Erythroblast (primary cell): ENCODE measurements around the gene MGAT1.
A peak's percentile ranks its signal among the peaks of the same experiment; 100 is the strongest.
"Not testable (repeated sequence)": the region's sequence is repeated elsewhere in the genome, so short reads cannot be mapped to it uniquely, and the experiment has no call there.

Experiments
- DNase-seq, 2 experiments: peaks; one replicate each; lab custom pipeline; 2025; lab: John Stamatoyannopoulos, UW
- GATA1 ChIP-seq: IDR thresholded peaks from 2 replicates; pipeline ENCODE4 v1.6.1; 2011; ENCODE audit warnings: low read depth, mild to moderate bottlenecking, control low read depth, low read length, moderate library complexity
- POLR2A ChIP-seq: IDR thresholded peaks from 2 replicates; pipeline ENCODE4 v1.6.1; 2011; ENCODE audit warnings: mild to moderate bottlenecking, low read length

Gene MGAT1

GRCh38 chr5:180829726-180830125, 27.1 kb upstream of the MGAT1 start:
- DNase-seq = no peak
- TF ChIP-seq GATA1 (no peak), POLR2A (no peak)

DNA sequence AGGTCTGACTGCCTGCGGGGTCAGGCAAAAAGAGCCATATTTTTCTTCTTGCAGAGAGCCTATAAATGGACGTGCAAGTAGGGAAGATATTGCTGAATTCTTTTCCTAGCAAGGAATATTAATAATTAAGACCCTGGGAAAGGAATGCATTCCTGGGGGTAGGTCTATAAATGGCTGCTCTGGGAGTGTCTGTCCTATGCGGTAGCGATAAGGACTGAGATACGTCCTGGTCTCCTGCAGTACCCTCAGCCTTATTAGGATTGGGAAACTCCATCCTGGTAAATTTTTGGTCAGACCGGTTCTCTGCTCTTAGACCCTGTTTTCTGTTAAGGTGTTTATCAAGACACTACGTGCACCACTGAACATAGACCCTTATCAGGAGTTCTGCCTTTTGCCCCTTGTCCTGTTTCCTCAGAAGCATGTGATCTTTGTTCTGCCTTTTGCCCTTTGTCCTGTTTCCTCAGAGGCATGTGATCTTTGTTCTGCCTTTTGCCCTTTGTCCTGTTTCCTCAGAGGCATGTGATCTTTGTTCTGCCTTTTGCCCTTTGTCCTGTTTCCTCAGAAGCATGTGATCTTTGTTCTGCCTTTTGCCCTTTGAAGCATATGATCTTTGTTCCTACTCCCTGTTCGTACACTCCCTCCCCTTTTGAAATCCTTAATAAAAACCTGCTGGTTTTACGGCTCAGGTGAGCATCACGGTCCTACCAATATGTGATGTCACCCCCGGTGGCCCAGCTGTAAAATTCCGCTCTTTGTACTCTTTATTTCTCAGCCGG, 26.3 kb upstream of the MGAT1 start:
- DNase-seq = peak; percentile 32 to 42

- DNase-seq = not testable (repeated sequence)
Measured at GRCh38 chr5:180827374-180827773, 24.8 kb upstream of the MGAT1 start.

GRCh38 chr5:180825768-180826525, 23.3 kb upstream of the MGAT1 start:
- DNase-seq = no peak
- TF ChIP-seq POLR2A (no peak), GATA1 (no peak)

DNA sequence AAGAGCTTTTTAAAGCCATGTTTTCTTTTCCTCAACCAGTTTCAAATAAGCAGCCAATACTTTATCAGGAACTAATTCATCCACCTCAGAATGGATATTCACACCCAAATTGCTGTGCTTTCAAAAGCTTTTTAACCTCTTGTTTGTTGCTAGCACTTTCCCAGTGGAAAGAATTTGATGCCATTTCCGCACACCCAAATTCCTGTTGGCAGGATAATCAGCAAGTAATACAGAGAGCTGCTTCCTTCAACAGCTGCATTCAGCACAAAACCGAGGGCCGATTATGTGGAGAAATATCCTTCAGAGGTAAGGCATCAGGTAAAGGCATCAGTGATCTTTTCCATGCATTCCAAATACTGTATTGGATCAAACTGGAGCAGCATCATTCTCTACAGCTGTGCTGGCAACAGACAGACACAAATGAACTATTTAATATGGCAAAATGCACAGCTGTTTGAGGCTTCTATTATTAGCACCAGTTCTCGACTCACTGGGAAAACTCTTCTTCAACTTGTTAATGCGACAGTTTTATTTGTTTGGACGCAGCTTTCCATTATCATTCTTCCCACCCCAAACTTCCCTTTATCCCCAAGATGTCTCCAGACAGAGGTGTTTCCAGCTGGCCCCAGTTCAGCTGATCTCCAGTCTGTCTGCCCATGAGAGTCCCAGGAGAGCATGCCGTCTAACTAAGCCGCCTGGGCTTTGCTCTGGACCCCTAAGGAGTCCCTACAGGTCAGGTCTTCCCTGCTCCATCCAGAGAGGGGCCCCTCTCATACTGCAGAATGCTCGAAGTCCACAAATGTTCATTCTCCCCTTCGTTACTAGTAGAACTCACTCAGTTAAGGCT, 22.2 kb upstream of the MGAT1 start:
- TF ChIP-seq GATA1 (no peak), POLR2A (no peak)
- no peak for DNase-seq

DNA sequence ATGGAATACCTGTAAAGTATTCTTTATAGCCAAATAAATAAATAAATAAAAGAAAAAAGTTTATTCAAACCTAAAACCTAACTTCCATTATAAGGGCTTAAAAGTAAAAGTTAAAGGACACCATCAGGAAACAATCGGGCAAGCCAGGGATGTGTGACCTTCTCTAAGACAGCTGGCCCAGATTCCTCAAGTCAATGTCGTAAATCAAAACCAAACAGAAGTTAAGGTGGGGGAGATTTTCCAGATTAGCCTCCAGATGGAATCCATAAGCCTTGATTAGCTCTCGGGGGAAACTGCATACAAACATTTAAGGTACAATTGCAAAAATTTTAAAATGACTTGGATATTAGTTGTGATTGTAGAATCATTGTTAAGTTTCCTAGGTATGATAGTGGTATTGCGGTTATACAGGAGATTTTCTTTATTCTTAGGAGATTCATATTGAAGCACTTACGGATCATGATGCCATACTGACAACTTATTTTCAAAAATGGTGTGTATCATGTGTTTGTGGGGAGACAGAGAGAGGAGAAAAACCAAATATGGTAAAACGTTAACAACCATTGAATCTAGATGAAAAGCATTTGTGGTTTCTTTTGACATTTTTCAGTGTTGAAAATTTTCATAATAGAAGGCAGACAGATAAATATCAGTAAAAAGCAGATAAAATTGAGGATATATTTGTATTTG, 21.5 kb upstream of the MGAT1 start:
- no peak for DNase-seq
- TF ChIP-seq GATA1 (no peak), POLR2A (no peak)

DNA sequence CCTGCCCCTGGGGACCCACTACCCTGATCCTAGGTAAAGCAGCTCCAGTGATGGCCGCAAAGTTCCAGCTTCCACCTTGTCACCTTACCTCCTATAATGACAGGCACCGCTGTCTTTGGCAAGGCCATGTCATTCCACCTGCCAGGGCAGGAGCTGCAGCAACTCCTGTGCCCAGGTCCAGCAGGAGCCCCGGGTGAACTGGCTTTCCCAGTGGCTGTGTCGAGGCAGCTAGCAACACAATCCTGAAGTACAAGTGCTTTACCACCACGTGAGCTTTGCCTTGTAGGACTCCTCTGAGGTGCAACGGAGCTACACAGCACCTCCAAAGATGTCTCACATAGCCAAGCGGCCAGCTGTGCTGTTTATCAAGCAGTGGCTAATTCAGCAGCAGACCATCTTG, 20.7 kb upstream of the MGAT1 start:
- no peak for DNase-seq
- no peak for TF ChIP-seq POLR2A
- no peak for TF ChIP-seq GATA1

DNA sequence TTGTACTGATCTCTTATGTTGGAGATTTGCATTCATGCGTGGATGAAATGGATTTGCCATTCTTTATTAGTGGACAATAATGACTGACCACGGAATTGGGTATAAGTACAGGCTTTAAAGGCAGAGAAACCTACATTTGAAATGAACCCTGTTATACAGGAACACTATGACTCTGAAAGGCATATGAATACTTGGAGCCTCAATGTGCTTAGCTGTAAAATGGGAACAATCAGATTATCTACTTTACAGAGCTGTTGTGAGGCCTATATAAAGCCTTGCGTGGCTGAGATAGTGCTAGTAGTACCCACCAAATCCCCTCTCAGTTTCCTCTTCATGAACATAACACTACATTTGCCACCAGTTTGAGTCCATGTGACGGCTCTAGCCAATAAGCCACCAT, 18.9 kb upstream of the MGAT1 start:
- no peak for DNase-seq
- TF ChIP-seq GATA1 = no peak
- TF ChIP-seq POLR2A = no peak

DNA sequence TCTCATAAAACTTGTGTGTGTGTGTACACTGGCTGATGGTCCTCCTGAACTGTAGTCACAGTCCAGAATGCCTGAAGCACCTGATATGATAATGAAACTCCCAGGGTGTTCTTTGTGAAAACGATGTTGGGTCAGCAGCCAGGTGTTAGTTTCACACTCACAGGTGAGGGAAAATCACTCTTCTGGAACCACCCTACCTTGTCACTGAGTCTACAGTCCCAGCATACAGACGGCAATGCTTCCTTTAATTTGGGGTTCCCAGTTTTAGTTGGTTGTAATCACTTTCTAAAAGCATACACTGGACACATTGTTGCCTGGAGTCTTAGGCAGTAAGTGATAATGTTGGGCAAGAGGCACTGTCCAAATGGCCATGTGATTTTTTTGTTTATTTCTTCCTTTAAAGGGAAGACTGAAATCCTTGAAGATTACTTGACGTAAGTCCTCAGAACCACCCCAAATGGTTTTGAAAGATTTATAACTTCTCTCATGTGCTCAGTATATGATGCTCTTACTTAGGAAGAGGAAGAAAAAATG, 18.2 kb upstream of the MGAT1 start:
- no peak for DNase-seq
- no peak for TF ChIP-seq POLR2A
- no peak for TF ChIP-seq GATA1

DNA sequence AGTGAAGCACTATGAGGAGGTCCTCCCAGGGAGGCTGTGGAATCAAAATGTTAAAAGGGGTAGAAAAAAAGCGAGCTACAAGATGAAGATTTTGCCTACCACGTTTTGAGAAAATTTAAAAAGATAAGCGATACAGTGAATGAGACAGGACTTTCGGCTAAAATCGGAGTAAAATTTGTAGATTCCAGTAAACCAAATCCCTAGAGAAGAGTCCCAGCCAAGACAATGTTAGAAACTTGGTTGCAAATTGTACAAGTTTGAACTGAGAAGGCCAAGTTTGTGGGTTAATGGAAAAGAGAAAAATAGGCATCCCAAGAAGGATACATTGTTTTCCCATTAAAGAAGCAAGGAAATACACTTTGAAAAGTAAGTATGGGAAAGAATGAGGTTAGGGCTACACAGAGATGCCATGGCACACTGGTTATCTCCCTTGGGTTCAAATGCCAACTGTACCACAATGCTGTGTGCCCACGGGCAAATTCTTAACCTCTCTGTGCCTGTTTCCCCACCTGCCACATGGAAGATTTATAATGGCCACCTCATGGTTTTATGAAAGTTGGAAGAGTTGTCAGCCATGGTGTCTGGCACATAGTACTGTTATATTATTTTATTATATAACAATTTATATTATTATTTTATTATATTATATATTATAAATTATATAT, 16.2 kb upstream of the MGAT1 start:
- no peak for TF ChIP-seq GATA1
- no peak for TF ChIP-seq POLR2A
- DNase-seq = no peak

DNA sequence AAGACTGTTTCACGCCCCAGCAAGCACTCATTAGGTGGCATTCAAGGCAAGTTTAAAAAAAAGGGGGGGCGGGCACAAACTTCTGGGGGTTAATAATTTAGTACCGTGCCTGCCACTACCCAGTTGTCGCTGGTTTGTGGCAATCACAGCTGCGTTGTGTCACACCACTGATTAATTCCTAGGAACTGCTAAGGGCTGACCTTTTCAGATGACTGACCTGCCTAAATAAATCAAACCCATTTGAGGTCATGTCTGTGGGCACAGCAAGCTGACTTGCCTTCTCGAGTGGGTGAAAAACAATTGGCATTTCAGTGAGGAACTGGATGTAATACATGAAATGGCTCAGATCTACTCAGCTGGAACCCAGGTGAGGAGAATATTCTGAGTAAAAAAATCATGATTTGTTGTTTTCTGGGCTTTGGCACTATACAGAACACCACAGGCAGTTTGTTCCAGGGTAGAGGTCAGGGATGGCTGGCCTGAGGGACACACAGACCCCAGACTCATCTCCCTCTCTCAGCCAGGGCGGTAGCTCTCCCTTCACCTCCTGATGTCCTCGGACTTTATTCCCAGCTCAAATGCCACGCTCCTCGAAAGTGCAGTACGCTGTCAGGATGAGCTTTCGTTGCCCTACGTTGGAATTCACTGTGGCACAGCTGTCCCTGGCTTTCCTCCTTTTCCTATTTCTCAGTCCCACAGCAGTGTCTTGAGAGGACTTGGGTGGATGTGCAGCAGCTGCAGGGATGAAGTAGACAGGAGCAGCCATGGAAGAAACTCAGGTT, 15.5 kb upstream of the MGAT1 start:
- DNase-seq = no peak
- TF ChIP-seq POLR2A (no peak), GATA1 (no peak)
